H1 (cell line): ENCODE results near the gene HEBP1. TPM values are rescaled to one million over a fixed set of nuclear protein-coding genes. Genes with fewer than 3 reads are reported as not detected.

Source experiments
- KDM1A ChIP-seq: fragments of 200-600, 300-600 bp; sonication (generic); IDR thresholded peaks from 2 replicates; pipeline ENCODE4 v1.7.1; 2016; ENCODE audit warnings: mild to moderate bottlenecking, low read length, borderline replicate concordance
- polyA plus RNA-seq, 7 experiments: library from polyadenylated mRNA; depleted of rRNA in 3 of 7; stranded (reverse) in 5 of 7; unstranded in 2 of 7; fragments of >200 nt in 5 of 7; fragments of 200-250 nt in 2 of 7; gene quantifications; 1 replicate in 5 of 7; 2 replicates in 1 of 7; 4 replicates in 1 of 7; pipeline versions ENCODE4 v1.2.1 to v1.2.3, GENCODE V29; 2011 to 2013; ENCODE audit warnings: missing spikeins in 2 of 7, mixed read lengths in 2 of 7
- total RNA-seq: library from RNA; stranded (reverse); fragmentation: NEBNext Ultra II Directional; extraction: Animal tissue kit (Norgen Biotek cat#: 25700); gene quantifications from 2 replicates; pipeline ENCODE4 v1.2.1, GENCODE V29; 2021

HEBP1 gene
- total and polyA plus RNA-seq, 2 of the 8 experiments (the other 6 are each of a cell fraction or from before 2014, with no cell fraction given) = 30.8 to 56.1 TPM

- TF ChIP-seq KDM1A = no peak
Observed at GRCh38 chr12:13024531-13024916, 24.5 kb upstream of the HEBP1 start (continued).
